Mucosa of rectum (tissue), 2 donors: Measurements from ENCODE around the gene HPF1.
"Not testable (repeated sequence)": the region's sequence is repeated elsewhere in the genome, so short reads cannot be mapped to it uniquely, and the experiment has no call there.

Source experiments
- H3K27ac ChIP-seq, 2 donors: one replicate each; pipeline ENCODE4 v1.7.0; 2013; ENCODE audit warnings: inconsistent platforms in 2 of 2, low read depth in 2 of 2, low read length in 2 of 2
- H3K27me3 ChIP-seq, 2 donors: one replicate each; pipeline ENCODE4 v1.7.0; 2013; ENCODE audit warnings: low read length in 2 of 2; ENCODE audit not compliant: control insufficient read depth in 2 of 2, insufficient read depth in 2 of 2
- H3K36me3 ChIP-seq, 2 donors: one replicate each; pipeline ENCODE4 v1.7.0; 2013; ENCODE audit warnings: low read length in 2 of 2; ENCODE audit not compliant: control insufficient read depth in 2 of 2, insufficient read depth in 2 of 2
- H3K4me1 ChIP-seq, 2 donors: one replicate each; pipeline ENCODE4 v1.7.0; 2013; ENCODE audit warnings: low read length in 2 of 2, mild to moderate bottlenecking in 1 of 2; ENCODE audit not compliant: control insufficient read depth in 2 of 2, insufficient read depth in 2 of 2
- H3K4me3 ChIP-seq, 2 donors: one replicate each; pipeline ENCODE4 v1.7.0; 2013; ENCODE audit warnings: low read length in 2 of 2
- H3K9ac ChIP-seq, 2 donors: one replicate each; pipeline ENCODE4 v1.7.0; 2013; ENCODE audit warnings: low read length in 2 of 2, low read depth in 1 of 2, mild to moderate bottlenecking in 1 of 2
- H3K9me3 ChIP-seq, 2 donors: one replicate each; pipeline ENCODE4 v1.7.0; 2013; ENCODE audit warnings: low read length in 2 of 2; ENCODE audit not compliant: control insufficient read depth in 2 of 2
- donor health status: healthy.
- donor health status: Normal muscosa, but diverticular disease.

HPF1 gene

DNA sequence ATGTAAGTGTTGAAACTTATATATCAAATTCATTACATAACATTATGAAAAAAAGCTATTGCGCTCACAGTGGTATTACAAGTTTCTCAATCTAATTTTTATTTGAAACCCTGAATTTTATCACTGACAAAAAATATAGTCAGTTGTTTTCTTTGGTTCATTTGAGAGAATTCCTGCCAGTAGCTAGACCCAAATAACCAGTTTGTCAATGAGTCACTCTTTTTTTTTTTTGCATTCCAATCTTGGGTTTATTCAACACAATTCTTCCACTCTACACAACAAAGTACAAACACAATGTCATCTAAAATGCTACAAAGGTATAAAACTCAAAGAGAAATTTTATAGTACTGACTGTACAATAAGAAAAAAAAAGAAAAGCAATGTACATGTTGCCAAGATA, 13.1 kb downstream of the HPF1 start:
- Histone ChIP-seq H3K27ac (no peak overlapping the region), H3K9ac (no peak overlapping the region), H3K36me3 (peaks cover 11 to 12% of the 10 kb centered on the region in 2 donors), H3K9me3 (no peaks in the 10 kb centered on the region), H3K27me3 (no peaks in the 10 kb centered on the region), H3K4me3 (no peak overlapping the region), H3K4me1 (no peaks in the 10 kb centered on the region)

GRCh38 chr4:169741569-169741968, 16.2 kb downstream of the HPF1 start:
- no peak overlapping the region for H3K27ac ChIP-seq
- peaks cover 5 to 9% of the 10 kb centered on the region in 2 donors for H3K36me3 ChIP-seq
- no peaks in the 10 kb centered on the region for H3K9me3 ChIP-seq
- H3K4me3 ChIP-seq = no peak overlapping the region
- no peaks in the 10 kb centered on the region for H3K4me1 ChIP-seq
- no peak overlapping the region for H3K9ac ChIP-seq
- no peaks in the 10 kb centered on the region for H3K27me3 ChIP-seq

GRCh38 chr4:169738604-169739003, 19.1 kb downstream of the HPF1 start:
- H3K27ac ChIP-seq, H3K4me1 ChIP-seq, H3K27me3 ChIP-seq, H3K4me3 ChIP-seq, H3K9me3 ChIP-seq, H3K9ac ChIP-seq: not testable (repeated sequence)
- H3K36me3 ChIP-seq = peaks cover 5 to 15% of the 10 kb centered on the region in 2 donors

DNA sequence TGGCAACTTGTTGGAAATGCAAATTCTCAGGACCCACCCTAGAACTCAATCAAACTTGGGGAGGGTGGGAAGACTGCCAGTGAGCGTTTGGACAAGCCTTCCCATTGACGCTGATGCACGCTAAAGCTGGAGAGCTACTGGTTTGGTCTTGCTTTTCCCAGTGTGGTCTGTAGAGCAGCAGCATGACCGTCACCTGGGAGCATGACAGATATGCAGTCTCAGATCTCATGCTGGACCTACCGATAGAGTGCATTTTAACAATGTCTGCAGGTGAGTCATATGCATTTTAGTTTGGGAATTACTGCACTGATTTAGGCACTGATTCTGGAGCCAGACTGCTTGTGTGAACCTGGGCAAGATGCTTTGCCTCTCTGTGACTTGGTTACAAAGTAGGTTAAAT, 27.2 kb downstream of the HPF1 start:
- H3K9ac ChIP-seq = no peak overlapping the region
- no peaks in the 10 kb centered on the region for H3K9me3 ChIP-seq
- H3K27ac ChIP-seq = no peak overlapping the region
- H3K4me3 ChIP-seq = no peak overlapping the region
- peaks cover 11% of the 10 kb centered on the region in 2 donors for H3K36me3 ChIP-seq
- H3K4me1 ChIP-seq = no peaks in the 10 kb centered on the region
- no peaks in the 10 kb centered on the region for H3K27me3 ChIP-seq

GRCh38 chr4:169727616-169728015, 30.1 kb downstream of the HPF1 start:
- no peaks in the 10 kb centered on the region for H3K9me3 ChIP-seq
- no peak overlapping the region for H3K27ac ChIP-seq
- H3K27me3 ChIP-seq = no peaks in the 10 kb centered on the region
- H3K36me3 ChIP-seq = peaks cover 7 to 9% of the 10 kb centered on the region in 2 donors
- no peak overlapping the region for H3K9ac ChIP-seq
- H3K4me1 ChIP-seq = no peaks in the 10 kb centered on the region
- no peak overlapping the region for H3K4me3 ChIP-seq

DNA sequence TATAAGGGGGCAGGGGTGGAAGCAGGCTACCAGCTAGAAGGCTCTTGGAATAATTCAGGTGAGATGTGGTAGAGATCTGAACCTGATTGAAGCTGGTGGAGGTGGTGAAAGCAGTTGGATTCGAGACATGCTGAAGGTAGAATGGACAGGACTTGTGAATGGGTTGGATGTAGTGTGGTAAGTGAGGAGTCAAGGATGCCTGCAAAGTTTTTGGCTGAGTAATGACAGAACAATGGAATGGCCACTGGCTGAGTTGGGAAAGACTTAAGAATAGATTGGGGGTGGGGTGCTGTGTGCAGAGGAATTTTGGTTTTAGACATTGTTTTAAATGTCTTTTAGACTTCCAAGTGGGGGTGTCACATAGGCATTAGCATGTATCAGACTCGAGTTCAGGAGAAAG, 33.5 kb downstream of the HPF1 start:
- Histone ChIP-seq H3K27ac (no peak overlapping the region), H3K27me3 (no peaks in the 10 kb centered on the region), H3K9me3 (no peaks in the 10 kb centered on the region), H3K4me1 (no peaks in the 10 kb centered on the region), H3K36me3 (peaks cover 9 to 14% of the 10 kb centered on the region in 2 donors), H3K4me3 (no peak overlapping the region), H3K9ac (no peak overlapping the region)

DNA sequence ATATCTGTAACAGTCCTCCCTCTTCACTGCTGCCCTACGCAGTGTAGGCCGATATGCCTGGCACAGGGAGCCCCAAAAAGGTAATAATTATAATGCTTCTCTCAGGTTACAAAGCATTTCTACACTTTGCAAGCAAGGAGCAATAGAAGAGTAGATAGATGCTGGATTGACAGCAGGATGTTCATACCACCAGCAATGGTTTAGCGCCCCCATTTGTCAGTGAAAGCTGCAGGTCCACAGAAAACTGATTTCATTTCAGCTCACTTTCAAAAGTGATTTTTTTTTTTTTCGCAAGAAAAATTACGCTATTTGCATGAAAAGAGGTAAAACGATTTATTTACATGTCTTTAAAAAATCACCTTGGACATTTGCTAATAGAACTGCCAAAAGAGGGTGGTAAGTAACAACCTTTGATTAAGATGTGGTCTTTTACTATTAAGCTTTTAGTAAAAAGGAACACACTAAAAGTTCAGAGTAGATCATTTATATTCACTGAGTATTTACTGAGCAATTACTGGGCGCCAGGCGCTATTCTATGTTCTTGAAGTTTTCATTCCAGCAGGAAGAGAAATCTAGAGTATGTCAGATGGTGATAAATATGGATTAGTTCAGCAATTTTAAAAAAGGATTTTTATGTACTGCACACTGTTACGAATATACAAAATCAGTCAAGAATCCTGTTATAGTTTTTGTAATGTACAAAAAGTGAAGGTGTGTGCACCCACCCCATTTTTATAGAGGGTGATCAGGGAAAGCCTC, 34.4 kb downstream of the HPF1 start:
- Histone ChIP-seq H3K9ac (no peak overlapping the region), H3K27ac (no peak overlapping the region), H3K9me3 (no peaks in the 10 kb centered on the region), H3K36me3 (peaks cover 5 to 18% of the 10 kb centered on the region in 2 donors), H3K4me1 (no peaks in the 10 kb centered on the region), H3K27me3 (no peaks in the 10 kb centered on the region), H3K4me3 (no peak overlapping the region)

DNA sequence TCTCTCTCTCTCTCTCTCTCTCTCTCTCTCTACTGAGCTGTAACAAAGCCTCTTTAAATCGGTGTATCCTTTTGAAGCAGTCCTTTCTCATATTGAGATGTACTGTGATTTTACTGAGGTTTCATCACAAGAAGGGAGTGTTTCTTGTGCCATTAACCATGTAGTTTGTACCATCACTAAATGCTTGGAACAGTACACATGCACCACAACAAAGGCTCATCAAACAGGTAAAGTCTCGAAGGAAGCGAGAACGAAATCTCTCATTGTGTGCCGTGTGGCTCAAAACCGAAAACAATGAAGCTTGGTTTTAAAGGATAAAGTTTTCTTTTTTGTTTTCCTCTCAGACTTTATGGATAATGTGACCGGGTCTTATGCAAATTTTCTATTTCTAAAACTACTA, 37.2 kb downstream of the HPF1 start:
- Histone ChIP-seq H3K36me3 (peaks cover 17 to 19% of the 10 kb centered on the region in 2 donors), H3K9ac (no peak overlapping the region), H3K27me3 (no peaks in the 10 kb centered on the region), H3K4me3 (no peak overlapping the region), H3K4me1 (no peaks in the 10 kb centered on the region), H3K9me3 (no peaks in the 10 kb centered on the region), H3K27ac (no peak overlapping the region)

GRCh38 chr4:169716677-169717076, 41.1 kb downstream of the HPF1 start:
- Histone ChIP-seq H3K36me3 (peaks cover 38 to 43% of the 10 kb centered on the region in 2 donors), H3K27ac (no peak overlapping the region), H3K27me3 (no peaks in the 10 kb centered on the region), H3K9ac (no peak overlapping the region), H3K4me3 (no peak overlapping the region), H3K4me1 (no peaks in the 10 kb centered on the region), H3K9me3 (no peaks in the 10 kb centered on the region)

- Histone ChIP-seq H3K9ac (no peak overlapping the region), H3K27ac (no peak overlapping the region), H3K36me3 (peaks cover 41 to 42% of the 10 kb centered on the region in 2 donors), H3K27me3 (no peaks in the 10 kb centered on the region), H3K4me1 (no peaks in the 10 kb centered on the region), H3K4me3 (no peak overlapping the region), H3K9me3 (no peaks in the 10 kb centered on the region)
These were observed 41.9 kb downstream of the HPF1 start for GRCh38 chr4:169715826-169716225.
